A549 (cell line): ENCODE data around the gene PGK1. TPM values are rescaled to one million over a fixed set of nuclear protein-coding genes. Genes with fewer than 3 reads are reported as not detected.

ENCODE experiments used
- ATAC-seq, 2 experiments: fragments of 200-7000 bp in 1 of 2; fragments of >200 bp in 1 of 2; cut with Nextera tagmentation in 1 of 2; cut with Tn5 transposase in 1 of 2; 3 replicates each; pipeline versions ENCODE4 v1.8.0 to v1.9.1; 2018 to 2020; ENCODE audit warnings: mild to moderate bottlenecking in 1 of 2, moderate library complexity in 1 of 2
- CTCF ChIA-PET: fragments of 300-600 bp; sonication (Branson Sonifier 250); formaldehyde crosslinking; extraction: SDS; loops from one replicate; lab custom pipeline; 2021; ENCODE audit warnings: antibody characterized with exemption, inconsistent platforms; lab: Yijun Ruan, JAX
- POLR2A ChIA-PET: fragments of 350-600 bp; formaldehyde crosslinking; extraction: SDS; loops from one replicate; lab custom pipeline; 2021; ENCODE audit warnings: antibody characterized with exemption, inconsistent platforms; lab: Yijun Ruan, JAX
- DNase-seq, 2 experiments: peaks; one replicate each; pipeline versions ENCODE4 v3.0.0 to v3.0.0-alpha.2; 2011 to 2016; ENCODE audit warnings: low read depth in 1 of 2, low spot score in 1 of 2
- FAIRE-seq: peaks from 2 replicates; lab custom pipeline; 2011; peaks lifted over from hg19 to GRCh38; lab: Jason Lieb, UNC
- H3K27ac ChIP-seq, 2 experiments: fragments of >200 bp; sonication (Bioruptor Twin); formaldehyde crosslinking; 3 replicates each; pipeline ENCODE4 v1.5.1; 2016 to 2017
- H3K4me1 ChIP-seq: fragments of >200 bp; sonication (Bioruptor Twin); formaldehyde crosslinking; 3 replicates; pipeline ENCODE4 v1.6.1; 2016
- H3K4me2 ChIP-seq: fragments of >200 bp; sonication (Bioruptor Twin); formaldehyde crosslinking; 3 replicates; pipeline ENCODE4 v1.6.1; 2016
- H3K4me3 ChIP-seq: fragments of >200 bp; sonication (Bioruptor Twin); formaldehyde crosslinking; 3 replicates; pipeline ENCODE4 v1.5.1; 2016
- H3K9me3 ChIP-seq: fragments of >200 bp; sonication (Bioruptor Twin); formaldehyde crosslinking; 3 replicates; pipeline ENCODE4 v1.6.1; 2016
- BCL3 ChIP-seq: fragments of >200 bp; sonication (Bioruptor Twin); formaldehyde crosslinking; IDR thresholded peaks from 3 replicates; pipeline ENCODE4 v1.6.1; 2016
- BHLHE40 ChIP-seq: IDR thresholded peaks from 2 replicates; pipeline ENCODE4 v1.6.1; 2012; ENCODE audit warnings: low read depth, low read length, inconsistent platforms
- CBX2 ChIP-seq: fragments of 200-600 bp; sonication (generic); IDR thresholded peaks from 2 replicates; pipeline ENCODE4 v1.6.1; 2016; ENCODE audit warnings: low read depth, mild to moderate bottlenecking, borderline replicate concordance
- CTCF ChIP-seq: fragments of >200 bp; sonication (Bioruptor Twin); formaldehyde crosslinking; IDR thresholded peaks from 3 replicates; pipeline ENCODE4 v1.5.1; 2016
- E2F6 ChIP-seq: IDR thresholded peaks from 2 replicates; pipeline ENCODE4 v1.6.1; 2012; ENCODE audit warnings: low read depth, borderline replicate concordance
- EHF ChIP-seq: fragments of 250-450 bp; sonication (Bioruptor Pico); IDR thresholded peaks from 2 replicates; pipeline ENCODE4 v1.5.0; 2020; ENCODE audit warnings: mild to moderate bottlenecking
- EHMT2 ChIP-seq: fragments of 200-600 bp; sonication (generic); IDR thresholded peaks from 2 replicates; pipeline ENCODE4 v1.6.1; 2016; ENCODE audit warnings: antibody characterized with exemption, low read depth, mild to moderate bottlenecking, moderate library complexity
- FOSB ChIP-seq: fragments of 250-450 bp; sonication (Bioruptor Pico); IDR thresholded peaks from 2 replicates; pipeline ENCODE4 v1.5.0; 2020; ENCODE audit warnings: mild to moderate bottlenecking, moderate library complexity
- FOXS1 ChIP-seq: fragments of 250-450 bp; sonication (Bioruptor Pico); IDR thresholded peaks from 2 replicates; pipeline ENCODE4 v1.5.0; 2020; ENCODE audit warnings: mild to moderate bottlenecking, moderate library complexity
- HOXA7 ChIP-seq: fragments of 250-450 bp; sonication (Bioruptor Pico); IDR thresholded peaks from 2 replicates; pipeline ENCODE4 v1.5.0; 2020; ENCODE audit warnings: mild to moderate bottlenecking, moderate library complexity
- JUN ChIP-seq, 2 experiments: fragments of >200 bp; sonication (Bioruptor Twin); formaldehyde crosslinking; IDR thresholded peaks; 2 replicates in 1 of 2; 3 replicates in 1 of 2; pipeline ENCODE4 v1.6.1; 2016 to 2017
- JUNB ChIP-seq: fragments of >200 bp; sonication (Bioruptor Twin); formaldehyde crosslinking; IDR thresholded peaks from 2 replicates; pipeline ENCODE4 v1.6.1; 2016
- MAX ChIP-seq: IDR thresholded peaks from 2 replicates; pipeline ENCODE4 v1.6.1; 2012
- NPAS2 ChIP-seq: fragments of 250-450 bp; sonication (Bioruptor Pico); IDR thresholded peaks from 2 replicates; pipeline ENCODE4 v1.8.0; 2022; ENCODE audit warnings: mild to moderate bottlenecking, moderate library complexity, borderline replicate concordance
- PBX3 ChIP-seq: IDR thresholded peaks from 2 replicates; pipeline ENCODE4 v1.6.1; 2012
- PHF8 ChIP-seq: fragments of 200-600 bp; sonication (generic); IDR thresholded peaks from 2 replicates; pipeline ENCODE4 v1.6.1; 2016; ENCODE audit warnings: low read depth, mild to moderate bottlenecking, antibody characterized with exemption, moderate library complexity, borderline replicate concordance
- POLR2A ChIP-seq: IDR thresholded peaks from 2 replicates; pipeline ENCODE4 v1.6.1; 2012; ENCODE audit warnings: mild to moderate bottlenecking, low read length
- POLR2AphosphoS2 ChIP-seq: conservative IDR thresholded peaks from 2 replicates; pipeline ENCODE4 v1.6.1; 2012; ENCODE audit warnings: low read length, improper control_type of control experiment, inconsistent platforms
- RAD21 ChIP-seq, 2 experiments: fragments of >200 bp in 1 of 2; sonication (Bioruptor Twin) in 1 of 2; formaldehyde crosslinking in 1 of 2; IDR thresholded peaks in 1 of 2; conservative IDR thresholded peaks in 1 of 2; 2 replicates in 1 of 2; 3 replicates in 1 of 2; pipeline ENCODE4 v1.6.1; 2012 to 2018; ENCODE audit warnings: inconsistent platforms in 1 of 2
- REST ChIP-seq: fragments of 200-600 bp; sonication (generic); IDR thresholded peaks from 2 replicates; pipeline ENCODE4 v1.6.1; 2016; ENCODE audit warnings: antibody characterized with exemption, mild to moderate bottlenecking, moderate library complexity
- SMC3 ChIP-seq: fragments of >200 bp; sonication (Bioruptor Twin); formaldehyde crosslinking; IDR thresholded peaks from 3 replicates; pipeline ENCODE4 v1.6.1; 2018; ENCODE audit warnings: inconsistent platforms
- TFCP2L1 ChIP-seq: fragments of 250-450 bp; sonication (Bioruptor Pico); IDR thresholded peaks from 2 replicates; pipeline ENCODE4 v1.5.0; 2021; ENCODE audit warnings: mild to moderate bottlenecking
- ZC3H11A ChIP-seq: fragments of 450-650 bp; IDR thresholded peaks from 2 replicates; pipeline ENCODE4 v1.6.1; 2014; ENCODE audit warnings: antibody characterized with exemption, mild to moderate bottlenecking
- WGBS: methylation state at CpG from one replicate; pipeline ENCODE4 v1.1.6; 2017; ENCODE audit errors: missing lambda C conversion rate; 5-methylcytosine and 5-hydroxymethylcytosine counted together
- polyA minus RNA-seq: library from RNA; depleted of rRNA, polyadenylated mRNA; stranded (reverse); fragments of >200 nt; gene quantifications from 2 replicates; pipeline ENCODE4 v1.2.3, GENCODE V29; 2011; rRNA and poly(A)+ RNA removed
- polyA plus RNA-seq, 4 experiments: library from polyadenylated mRNA; depleted of rRNA in 3 of 4; stranded (reverse); fragments of >200 nt; fragmentation: RNase III in 1 of 4; extraction: RNeasy Plus Mini Kit Qiagen cat#74134 plus additional on column Dnase treatment in 1 of 4; gene quantifications; 2 replicates in 3 of 4; 3 replicates in 1 of 4; pipeline ENCODE4 v1.2.3, GENCODE V29; 2011 to 2017

PGK1 gene
- polyA plus RNA-seq (2011; rRNA removed): 689 and 781 TPM in 2 replicates
- 338 and 354 TPM in 2 replicates for polyA plus RNA-seq (2012; cell fraction: cytosol; rRNA removed)
- polyA plus RNA-seq (2012; cell fraction: nucleus; rRNA removed): 209 and 562 TPM in 2 replicates
- 329 to 351 TPM (median 333 TPM) in 3 replicates for polyA plus RNA-seq (2017; fragmentation: RNase III; extraction: RNeasy Plus Mini Kit Qiagen cat#74134 plus additional on column Dnase treatment)
- 305 and 409 TPM in 2 replicates for polyA minus RNA-seq

- peak within 1 kb of the TSS; percentile 81 for H3K4me3 ChIP-seq
- WGBS: 0% methylated on average over 20 of the region's 72 CpGs
- ChIA-PET POLR2A (interaction anchor here (0.9 to 1.1 kb wide), 2 partner anchors 21 to 39 kb away, joined by 3 to 4 read pairs; no protein-coding TSS in a partner anchor), CTCF (interaction anchor here (0.6 to 3.3 kb wide), 3 partner anchors 12 to 74 kb away, joined by 3 to 11 read pairs (median 7); no protein-coding TSS in a partner anchor)
- no peaks in the 10 kb centered on the region for H3K9me3 ChIP-seq
- peak within 1 kb of the TSS; percentile 88 to 94 for H3K27ac ChIP-seq
- H3K4me1 ChIP-seq: peaks cover 37% of the 10 kb centered on the region
- H3K4me2 ChIP-seq: peak within 1 kb of the TSS; percentile 90
- TF ChIP-seq JUNB (no peak), REST (no peak), RAD21 (conservative IDR thresholded peaks at IDR 0.05 in 1 of 2, IDR thresholded peaks at IDR 0.05 in 1 of 2) (no peak), FOSB (CRISPR knock-in tag) (no peak), PHF8 (peak; percentile 82; the same call in 1 of the 2 replicates), JUN (IDR thresholded peaks at IDR 0.05) (peak; percentile 42 to 70; a peak in 3 of 5 replicates), HOXA7 (CRISPR knock-in tag) (no peak), MAX (peak; percentile 92), ZC3H11A (no peak), POLR2AphosphoS2 (no peak), BCL3 (peak; percentile 22; the same call in 1 of the 3 replicates), E2F6 (peak; percentile 88), EHMT2 (no peak), TFCP2L1 (no peak), NPAS2 (no peak), PBX3 (peak; percentile 93), POLR2A (peak; percentile 94)
- FAIRE-seq (peak; percentile 80), ATAC-seq (peak; percentile 94 to 98), DNase-seq (peak; percentile 90 to 99)
Measured at GRCh38 chrX:78103623-78104446, at the start of gene PGK1. PGK1 (plus strand) TSS chrX:78104248; CDS start chrX:78104341, 93 bp downstream.

GRCh38 chrX:78063687-78064086, 40.4 kb upstream of the PGK1 start:
- DNase-seq: no peak
- FAIRE-seq: peak; percentile 93
- H3K4me2 ChIP-seq: no peak overlapping the region
- no peak for ATAC-seq
- ChIA-PET POLR2A (no interaction called here), CTCF (no interaction called here)
- H3K9me3 ChIP-seq: no peaks in the 10 kb centered on the region
- H3K4me3 ChIP-seq: no peak overlapping the region
- H3K4me1 ChIP-seq: peaks cover 36% of the 10 kb centered on the region
- H3K27ac ChIP-seq: peak overlapping the region in 1 of 2 experiments; percentile 84; a peak in 4 of 6 replicates
- TF ChIP-seq BHLHE40 (no peak), SMC3 (no peak), CBX2 (no peak), MAX (no peak), JUN (IDR thresholded peaks at IDR 0.05) (no peak), NPAS2 (no peak), CTCF (no peak), FOXS1 (no peak), BCL3 (no peak), EHF (CRISPR knock-in tag) (no peak)
